Measurements from ENCODE around the gene FBXL13. TPM values are rescaled to one million over a fixed set of nuclear protein-coding genes. Genes with fewer than 3 reads are reported as not detected.

The FBXL13 gene
- polyA plus RNA-seq, 1 of the 3 experiments (the other 2 are of a cell fraction) = 1.1 TPM

DNA sequence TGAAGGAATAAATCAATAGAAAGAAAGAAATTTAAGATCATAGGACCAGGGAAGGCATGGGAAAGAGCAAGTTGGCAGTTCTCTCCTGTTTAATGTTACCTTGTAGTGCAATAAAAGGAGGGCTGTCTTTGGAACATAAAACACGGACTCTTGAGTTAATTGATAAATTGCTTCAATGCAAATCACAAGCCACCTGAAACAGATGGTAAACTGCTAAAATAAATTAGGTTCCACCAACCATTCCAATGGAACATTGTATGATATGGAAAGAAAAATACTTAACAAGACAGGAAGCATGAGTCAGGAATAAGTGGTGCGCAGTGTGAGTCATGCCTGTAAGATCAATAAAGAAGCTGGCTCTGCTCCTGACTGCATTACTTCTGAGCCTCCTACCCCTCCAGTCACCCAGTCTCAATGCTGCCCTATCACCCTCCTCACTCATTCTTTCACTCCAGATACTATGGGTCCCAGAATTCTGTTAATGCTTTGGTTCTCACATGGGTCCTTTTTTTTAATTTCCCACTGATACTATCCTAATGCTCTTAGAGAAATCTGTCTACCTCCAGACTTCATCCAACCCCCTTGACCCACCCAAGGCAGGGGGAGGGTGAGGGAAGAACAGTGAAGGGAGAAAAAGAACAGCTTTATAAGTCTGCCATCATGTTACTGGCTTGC, 82.9 kb downstream of the FBXL13 start (continued):
- TF ChIP-seq TEAD4 (IDR thresholded peaks at IDR 0.05; ENCODE audit: borderline replicate concordance, insufficient read depth) (peak; percentile 95), POLR2AphosphoS5 (IDR thresholded peaks at IDR 0.05; ENCODE audit: low read depth, low read length) (peak; percentile 88; the same call in 1 of the 2 replicates), FOXJ3 (CRISPR knock-in tag; IDR thresholded peaks at IDR 0.05) (no peak), NFIC (IDR thresholded peaks at IDR 0.05; ENCODE audit: borderline replicate concordance) (peak; percentile 98), RFX5 (IDR thresholded peaks at IDR 0.05; ENCODE audit: low read length) (no peak), RCOR1 (IDR thresholded peaks at IDR 0.05; ENCODE audit: low read length) (no peak), SIN3A (IDR thresholded peaks at IDR 0.05; ENCODE audit: borderline replicate concordance, low read depth, low read length) (peak; percentile 83; the same call in 1 of the 2 replicates), FOXM1 (IDR thresholded peaks at IDR 0.05; ENCODE audit: low read depth) (peak; percentile 92)
- TF ChIP-seq, protein P1, sequence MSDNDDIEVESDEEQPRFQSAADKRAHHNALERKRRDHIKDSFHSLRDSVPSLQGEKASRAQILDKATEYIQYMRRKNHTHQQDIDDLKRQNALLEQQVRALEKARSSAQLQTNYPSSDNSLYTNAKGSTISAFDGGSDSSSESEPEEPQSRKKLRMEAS (IDR thresholded peaks at IDR 0.05; ENCODE audit: low read depth) = peak; percentile 67

DNA sequence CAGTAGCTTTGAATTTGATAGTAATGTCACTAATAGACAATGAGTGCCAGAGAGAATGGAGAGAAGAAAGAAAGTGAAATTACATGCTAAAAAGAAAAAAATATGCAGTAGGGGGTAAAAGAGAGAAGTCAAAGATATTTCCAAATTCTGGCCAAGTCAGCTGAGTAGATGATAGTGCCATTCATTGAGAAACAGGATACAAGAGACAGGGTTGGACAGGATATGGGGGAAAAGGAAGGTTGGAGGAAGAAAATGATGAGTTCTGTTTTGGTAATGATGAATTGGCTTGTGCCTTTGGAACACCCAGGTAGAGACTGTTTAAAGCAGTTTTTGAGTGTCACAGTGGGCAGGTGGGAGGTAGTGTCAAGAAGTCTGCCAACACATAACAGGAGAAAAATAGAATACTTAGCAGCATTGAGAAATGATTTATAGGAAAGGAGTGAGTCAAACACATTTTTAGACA, 83.5 kb downstream of the FBXL13 start:
- Histone ChIP-seq H3K27me3 (ENCODE audit: insufficient read depth) (no peaks in the 10 kb centered on the region), H3K27ac (ENCODE audit: low read depth in 2 of 2, low read length in 1 of 2) (peak overlapping the region; percentile 70 to 99; a peak in 3 of 4 replicates), H4K20me1 (ENCODE audit: insufficient read depth) (no peaks in the 10 kb centered on the region), H3K4me2 (peak overlapping the region; percentile 40), H3K36me3 (replicated peaks in 1 of 2; ENCODE audit: control insufficient read depth in 1 of 2, insufficient read depth in 2 of 2, low read length in 1 of 2) (no peaks in the 10 kb centered on the region), H3K4me1 (ENCODE audit: control insufficient read depth in 1 of 2, insufficient read depth in 2 of 2, low read depth in 1 of 2, low read length in 1 of 2) (peaks cover 0 to 28% of the 10 kb centered on the region in 2 experiments), H3K9me2 (no peaks in the 10 kb centered on the region), H3K9me3 (no peaks in the 10 kb centered on the region), H2AFZ (ENCODE audit: low read depth) (no peak overlapping the region), H3F3A (replicated peaks; ENCODE audit: insufficient read depth) (peaks cover 48% of the 10 kb centered on the region), H3K79me2 (ENCODE audit: insufficient read depth) (no peaks in the 10 kb centered on the region), H3K4me3 (ENCODE audit: low read depth in 2 of 2, low read length in 1 of 2) (no peak overlapping the region), H3K9ac (peak overlapping the region; percentile 38; the same call in 1 of the 2 replicates)
- TF ChIP-seq GABPA (IDR thresholded peaks at IDR 0.05; ENCODE audit: low read depth) (no peak), NFIC (IDR thresholded peaks at IDR 0.05; ENCODE audit: borderline replicate concordance) (no peak), RXRA (IDR thresholded peaks at IDR 0.05; ENCODE audit: borderline replicate concordance, low read depth) (no peak), JUND (IDR thresholded peaks at IDR 0.05) (no peak), RFX5 (IDR thresholded peaks at IDR 0.05; ENCODE audit: low read length) (no peak), MEF2A (IDR thresholded peaks at IDR 0.05; ENCODE audit: borderline replicate concordance, low read depth) (no peak), FOXJ3 (CRISPR knock-in tag; IDR thresholded peaks at IDR 0.05) (no peak), POLR2AphosphoS5 (IDR thresholded peaks at IDR 0.05; ENCODE audit: low read depth, low read length) (no peak), TAF1 (IDR thresholded peaks at IDR 0.05; ENCODE audit: borderline replicate concordance, low read depth, low read length) (no peak), EP300 (IDR thresholded peaks at IDR 0.05; ENCODE audit: borderline replicate concordance in 1 of 2, low read depth in 1 of 2, low read length in 1 of 2) (no peak), YY1 (IDR thresholded peaks at IDR 0.05; ENCODE audit: low read depth) (no peak), SIN3A (IDR thresholded peaks at IDR 0.05; ENCODE audit: borderline replicate concordance, low read depth, low read length) (no peak; the same call in 1 of the 2 replicates), EZH2phosphoT487 (IDR thresholded peaks at IDR 0.05; ENCODE audit: borderline replicate concordance, low read depth) (no peak), TEAD4 (IDR thresholded peaks at IDR 0.05; ENCODE audit: borderline replicate concordance, insufficient read depth) (no peak)
- TF ChIP-seq, protein P2, sequence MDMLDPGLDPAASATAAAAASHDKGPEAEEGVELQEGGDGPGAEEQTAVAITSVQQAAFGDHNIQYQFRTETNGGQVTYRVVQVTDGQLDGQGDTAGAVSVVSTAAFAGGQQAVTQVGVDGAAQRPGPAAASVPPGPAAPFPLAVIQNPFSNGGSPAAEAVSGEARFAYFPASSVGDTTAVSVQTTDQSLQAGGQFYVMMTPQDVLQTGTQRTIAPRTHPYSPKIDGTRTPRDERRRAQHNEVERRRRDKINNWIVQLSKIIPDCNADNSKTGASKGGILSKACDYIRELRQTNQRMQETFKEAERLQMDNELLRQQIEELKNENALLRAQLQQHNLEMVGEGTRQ (IDR thresholded peaks at IDR 0.05; ENCODE audit: borderline replicate concordance, low read depth, low read length) = no peak
- ChIA-PET POLR2A (no interaction called here), CTCF (no interaction called here)
- DNase-seq = no peak
